ENCODE results near the gene SLC25A51. TPM values are rescaled to one million over a fixed set of nuclear protein-coding genes. Genes with fewer than 3 reads are reported as not detected.

Gene SLC25A51
- 25.5 TPM for total RNA-seq
- polyA plus RNA-seq (ENCODE audit: insufficient read depth, low read depth, low replicate concordance), result 10.7 TPM
- long read RNA-seq, donor 1, partial matches to known transcripts, result 0 of 1 reads
- long read RNA-seq, donor 1, other reads (novel, unspliced or antisense), result 0 of 1 reads
- long read RNA-seq, donor 2, result 0 reads
- long read RNA-seq, donor 3, partial matches to known transcripts, result 5 of 10 reads
- long read RNA-seq, donor 3, other reads (novel, unspliced or antisense), result 0 of 10 reads
- long read RNA-seq, donor 4, partial matches to known transcripts, result 0 of 1 reads
- long read RNA-seq, donor 4, other reads (novel, unspliced or antisense), result 0 of 1 reads
- long read RNA-seq, donor 5, result 0 reads
- long read RNA-seq, donor 6, result 0 reads
- long read RNA-seq, donor 7, partial matches to known transcripts, result 0 of 6 reads
- long read RNA-seq, donor 7, other reads (novel, unspliced or antisense), result 4 of 6 reads
- long read RNA-seq, donor 8, partial matches to known transcripts, result 0 of 3 reads
- long read RNA-seq, donor 8, other reads (novel, unspliced or antisense), result 0 of 3 reads
- long read RNA-seq, donor 9, partial matches to known transcripts, result 0 of 1 reads
- long read RNA-seq, donor 9, other reads (novel, unspliced or antisense), result 0 of 1 reads
- long read RNA-seq, donor 10, partial matches to known transcripts, result 5 of 6 reads
- long read RNA-seq, donor 10, other reads (novel, unspliced or antisense), result 0 of 6 reads

DNA sequence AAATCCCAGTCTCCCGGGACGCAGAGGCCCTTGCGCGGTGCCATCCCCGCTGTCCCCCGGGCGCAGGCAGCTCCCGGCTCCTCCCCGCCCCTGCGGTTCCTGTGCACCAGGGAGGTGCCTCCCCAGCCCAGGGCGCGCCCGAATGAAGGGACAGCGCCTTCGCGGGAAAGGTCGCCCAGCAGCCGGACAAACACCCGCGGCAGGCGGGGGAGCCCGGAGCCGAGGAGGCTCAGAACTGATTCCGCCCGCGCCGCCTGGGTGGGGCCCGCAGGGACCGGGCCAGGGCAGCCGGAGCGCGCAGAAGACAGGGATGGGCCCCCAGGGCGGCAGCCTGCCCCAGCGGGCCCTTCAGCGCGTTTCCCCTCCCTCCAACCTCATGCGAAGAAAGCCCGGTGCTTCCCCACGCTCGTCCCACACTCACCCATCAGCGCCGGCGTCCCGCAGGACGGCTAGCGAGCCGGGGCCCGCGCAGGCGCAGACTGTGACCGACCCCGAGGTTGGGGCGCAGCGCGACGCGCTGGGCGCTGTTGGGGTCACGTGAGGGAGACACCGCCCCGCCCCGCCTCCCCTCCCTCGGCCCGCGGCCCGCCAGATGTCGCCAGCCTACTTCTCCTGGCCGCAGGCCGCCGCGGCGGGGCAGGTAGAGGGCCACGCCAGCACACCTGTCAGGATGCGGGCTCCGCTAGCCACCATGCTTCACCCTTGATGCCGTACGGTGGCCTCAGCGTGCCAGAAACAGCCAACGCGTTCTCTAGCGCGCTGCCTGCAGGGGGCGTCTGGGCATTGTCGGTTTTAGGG is at the start of gene SLC25A51:
Gene SLC25A51, minus strand, starts transcription at position 481 of the 798 bp plus-strand sequence. CDS start 15,577 bp downstream, outside the sequence.
- Histone ChIP-seq H3K4me1 (ENCODE audit: control insufficient read depth in 2 of 3, insufficient read depth in 2 of 3, low read depth in 1 of 3, low read length in 3 of 3) (peaks cover 4 to 18% (median 10%) of the 10 kb centered on the region in 3 donors), H3K9ac (ENCODE audit: low read length in 3 of 3) (peak within 1 kb of the TSS; percentile 49 to 94 (median 91)), H3K27ac (ENCODE audit: low read depth in 2 of 2, low read length in 2 of 2) (peak within 1 kb of the TSS; percentile 86 to 88), H3K36me3 (ENCODE audit: control insufficient read depth in 2 of 3, insufficient read depth in 3 of 3, low read length in 3 of 3) (peaks cover 0 to 6% (median 0%) of the 10 kb centered on the region in 3 donors), H3K9me3 (ENCODE audit: control insufficient read depth in 2 of 3, insufficient read depth in 1 of 3, low read length in 3 of 3) (no peaks in the 10 kb centered on the region), H3K27me3 (ENCODE audit: control insufficient read depth, insufficient read depth, low read length) (no peaks in the 10 kb centered on the region), H3K4me3 (ENCODE audit: low read length in 3 of 3) (peak within 1 kb of the TSS; percentile 71 to 99 (median 82))
- intact Hi-C loops (cut with DNase I), result no loop called here
- TF ChIP-seq, protein P1, sequence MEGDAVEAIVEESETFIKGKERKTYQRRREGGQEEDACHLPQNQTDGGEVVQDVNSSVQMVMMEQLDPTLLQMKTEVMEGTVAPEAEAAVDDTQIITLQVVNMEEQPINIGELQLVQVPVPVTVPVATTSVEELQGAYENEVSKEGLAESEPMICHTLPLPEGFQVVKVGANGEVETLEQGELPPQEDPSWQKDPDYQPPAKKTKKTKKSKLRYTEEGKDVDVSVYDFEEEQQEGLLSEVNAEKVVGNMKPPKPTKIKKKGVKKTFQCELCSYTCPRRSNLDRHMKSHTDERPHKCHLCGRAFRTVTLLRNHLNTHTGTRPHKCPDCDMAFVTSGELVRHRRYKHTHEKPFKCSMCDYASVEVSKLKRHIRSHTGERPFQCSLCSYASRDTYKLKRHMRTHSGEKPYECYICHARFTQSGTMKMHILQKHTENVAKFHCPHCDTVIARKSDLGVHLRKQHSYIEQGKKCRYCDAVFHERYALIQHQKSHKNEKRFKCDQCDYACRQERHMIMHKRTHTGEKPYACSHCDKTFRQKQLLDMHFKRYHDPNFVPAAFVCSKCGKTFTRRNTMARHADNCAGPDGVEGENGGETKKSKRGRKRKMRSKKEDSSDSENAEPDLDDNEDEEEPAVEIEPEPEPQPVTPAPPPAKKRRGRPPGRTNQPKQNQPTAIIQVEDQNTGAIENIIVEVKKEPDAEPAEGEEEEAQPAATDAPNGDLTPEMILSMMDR (IDR thresholded peaks at IDR 0.05; ENCODE audit: borderline replicate concordance, extremely low read depth, insufficient read depth), result peak; percentile 87
- DNase-seq (peak; percentile 97 to 98 (median 98)), FAIRE-seq (no peak)

- TF ChIP-seq, protein P1 (IDR thresholded peaks at IDR 0.05; ENCODE audit: borderline replicate concordance, extremely low read depth, insufficient read depth), result no peak
- intact Hi-C loops (cut with DNase I), result no loop called here
- H3K9me3 ChIP-seq (ENCODE audit: control insufficient read depth in 2 of 3, insufficient read depth in 1 of 3, low read length in 3 of 3), result no peaks in the 10 kb centered on the region
- H3K9ac ChIP-seq (ENCODE audit: low read length in 3 of 3), result no peak overlapping the region
- peaks cover 0 to 11% (median 3%) of the 10 kb centered on the region in 3 donors for H3K4me1 ChIP-seq (ENCODE audit: control insufficient read depth in 2 of 3, insufficient read depth in 2 of 3, low read depth in 1 of 3, low read length in 3 of 3)
- H3K27me3 ChIP-seq (ENCODE audit: control insufficient read depth, insufficient read depth, low read length), result no peaks in the 10 kb centered on the region
- H3K36me3 ChIP-seq (ENCODE audit: control insufficient read depth in 2 of 3, insufficient read depth in 3 of 3, low read length in 3 of 3), result peaks cover 0 to 18% (median 2%) of the 10 kb centered on the region in 3 donors
- FAIRE-seq, result no peak
- H3K4me3 ChIP-seq (ENCODE audit: low read length in 3 of 3), result no peak overlapping the region
- peak overlapping the region in 1 of 2 donors; percentile 25 for H3K27ac ChIP-seq (ENCODE audit: low read depth in 2 of 2, low read length in 2 of 2)
- DNase-seq, result peak in 1 of 5 donors; percentile 73
Observed at GRCh38 chr9:37953206-37953774, 49.4 kb upstream of the SLC25A51 start.

- TF ChIP-seq, protein P1 (IDR thresholded peaks at IDR 0.05; ENCODE audit: borderline replicate concordance, extremely low read depth, insufficient read depth), result no peak
- no peak overlapping the region for H3K4me3 ChIP-seq (ENCODE audit: low read length in 3 of 3)
- FAIRE-seq (no peak), DNase-seq (no peak)
- peaks cover 0 to 22% (median 2%) of the 10 kb centered on the region in 3 donors for H3K36me3 ChIP-seq (ENCODE audit: control insufficient read depth in 2 of 3, insufficient read depth in 3 of 3, low read length in 3 of 3)
- H3K27ac ChIP-seq (ENCODE audit: low read depth in 2 of 2, low read length in 2 of 2), result no peak overlapping the region
- H3K4me1 ChIP-seq (ENCODE audit: control insufficient read depth in 2 of 3, insufficient read depth in 2 of 3, low read depth in 1 of 3, low read length in 3 of 3), result peaks cover 0 to 11% (median 3%) of the 10 kb centered on the region in 3 donors
- intact Hi-C loops (cut with DNase I), result no loop called here
- no peaks in the 10 kb centered on the region for H3K9me3 ChIP-seq (ENCODE audit: control insufficient read depth in 2 of 3, insufficient read depth in 1 of 3, low read length in 3 of 3)
- H3K27me3 ChIP-seq (ENCODE audit: control insufficient read depth, insufficient read depth, low read length), result no peaks in the 10 kb centered on the region
- no peak overlapping the region for H3K9ac ChIP-seq (ENCODE audit: low read length in 3 of 3)
Observed at GRCh38 chr9:37952731-37953130, 48.8 kb upstream of the SLC25A51 start.

All from kidney (tissue), 22 donors.